ENCODE data around the gene CFAP126. TPM values are rescaled to one million over a fixed set of nuclear protein-coding genes. Genes with fewer than 3 reads are reported as not detected.

CFAP126 gene
- total RNA-seq, 1 donor from 2014 or later: not detected

GRCh38 chr1:161357073-161357472, 10.6 kb downstream of the CFAP126 start:
- Mint-ChIP-seq H3K4me1 (ENCODE audit: low read depth, unreplicated experiment) (no peaks in the 10 kb centered on the region), H3K27ac (ENCODE audit: unreplicated experiment) (no peak overlapping the region), H3K27me3 (ENCODE audit: low read depth, unreplicated experiment) (no peaks in the 10 kb centered on the region), H3K36me3 (ENCODE audit: low read depth, unreplicated experiment) (peaks cover 7% of the 10 kb centered on the region), H3K4me3 (ENCODE audit: unreplicated experiment) (no peak overlapping the region), H3K9me3 (ENCODE audit: unreplicated experiment) (no peaks in the 10 kb centered on the region)
- Histone ChIP-seq H3K36me3 (ENCODE audit: insufficient read depth, low read length) (no peaks in the 10 kb centered on the region), H3K9ac (ENCODE audit: low read length) (no peak overlapping the region), H3K4me3 (ENCODE audit: insufficient read depth, low read depth, low read length) (no peak overlapping the region), H2AFZ (ENCODE audit: low read depth, low read length) (no peak overlapping the region), H3K4me2 (ENCODE audit: low read length) (no peak overlapping the region), H3K27ac (ENCODE audit: low read depth, low read length) (no peak overlapping the region), H3K27me3 (ENCODE audit: insufficient read depth, low read length) (no peaks in the 10 kb centered on the region), H4K20me1 (ENCODE audit: insufficient read depth, low read length) (peaks cover 4% of the 10 kb centered on the region), H3K79me2 (ENCODE audit: insufficient read depth, low read length) (no peaks in the 10 kb centered on the region), H3K4me1 (ENCODE audit: insufficient read depth, low read length) (no peaks in the 10 kb centered on the region), H3K9me3 (ENCODE audit: insufficient read depth, low read depth, low read length) (no peaks in the 10 kb centered on the region)
- TF ChIP-seq, protein P1, sequence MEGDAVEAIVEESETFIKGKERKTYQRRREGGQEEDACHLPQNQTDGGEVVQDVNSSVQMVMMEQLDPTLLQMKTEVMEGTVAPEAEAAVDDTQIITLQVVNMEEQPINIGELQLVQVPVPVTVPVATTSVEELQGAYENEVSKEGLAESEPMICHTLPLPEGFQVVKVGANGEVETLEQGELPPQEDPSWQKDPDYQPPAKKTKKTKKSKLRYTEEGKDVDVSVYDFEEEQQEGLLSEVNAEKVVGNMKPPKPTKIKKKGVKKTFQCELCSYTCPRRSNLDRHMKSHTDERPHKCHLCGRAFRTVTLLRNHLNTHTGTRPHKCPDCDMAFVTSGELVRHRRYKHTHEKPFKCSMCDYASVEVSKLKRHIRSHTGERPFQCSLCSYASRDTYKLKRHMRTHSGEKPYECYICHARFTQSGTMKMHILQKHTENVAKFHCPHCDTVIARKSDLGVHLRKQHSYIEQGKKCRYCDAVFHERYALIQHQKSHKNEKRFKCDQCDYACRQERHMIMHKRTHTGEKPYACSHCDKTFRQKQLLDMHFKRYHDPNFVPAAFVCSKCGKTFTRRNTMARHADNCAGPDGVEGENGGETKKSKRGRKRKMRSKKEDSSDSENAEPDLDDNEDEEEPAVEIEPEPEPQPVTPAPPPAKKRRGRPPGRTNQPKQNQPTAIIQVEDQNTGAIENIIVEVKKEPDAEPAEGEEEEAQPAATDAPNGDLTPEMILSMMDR (IDR thresholded peaks at IDR 0.05; ENCODE audit: insufficient read depth, low read depth, low read length): no peak
- TF ChIP-seq EZH2 (IDR thresholded peaks at IDR 0.05; ENCODE audit: insufficient read depth, low read length): no peak
- no peak for FAIRE-seq
- DNase-seq (ENCODE audit: low read depth): no peak

DNA sequence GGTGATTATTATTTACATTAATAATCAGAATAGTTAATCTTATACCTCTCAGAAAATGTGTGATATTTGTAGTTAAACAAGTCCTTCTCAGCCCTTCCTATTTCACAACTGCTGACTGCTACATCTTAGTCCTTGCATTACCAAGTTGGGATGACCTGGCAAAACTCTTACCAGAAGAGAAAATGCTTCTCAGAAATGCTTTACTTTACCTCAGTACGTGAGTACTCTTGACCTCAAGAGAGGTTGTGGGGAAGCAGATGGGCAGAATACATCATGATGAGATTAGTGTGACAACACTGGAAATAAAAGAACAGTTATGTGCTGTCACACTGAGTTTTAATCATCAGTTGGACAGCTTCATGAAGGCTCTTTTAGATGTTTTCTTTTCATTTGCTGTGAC, 16.2 kb downstream of the CFAP126 start:
- Histone ChIP-seq H3K9me3 (ENCODE audit: insufficient read depth, low read depth, low read length) (no peaks in the 10 kb centered on the region), H3K9ac (ENCODE audit: low read length) (no peak overlapping the region), H3K79me2 (ENCODE audit: insufficient read depth, low read length) (no peaks in the 10 kb centered on the region), H2AFZ (ENCODE audit: low read depth, low read length) (no peak overlapping the region), H3K4me3 (ENCODE audit: insufficient read depth, low read depth, low read length) (no peak overlapping the region), H3K36me3 (ENCODE audit: insufficient read depth, low read length) (peaks cover 5% of the 10 kb centered on the region), H3K27ac (ENCODE audit: low read depth, low read length) (no peak overlapping the region), H3K4me2 (ENCODE audit: low read length) (no peak overlapping the region), H3K4me1 (ENCODE audit: insufficient read depth, low read length) (no peaks in the 10 kb centered on the region), H3K27me3 (ENCODE audit: insufficient read depth, low read length) (no peaks in the 10 kb centered on the region), H4K20me1 (ENCODE audit: insufficient read depth, low read length) (peaks cover 4% of the 10 kb centered on the region)
- Mint-ChIP-seq H3K4me3 (ENCODE audit: unreplicated experiment) (no peak overlapping the region), H3K4me1 (ENCODE audit: low read depth, unreplicated experiment) (no peaks in the 10 kb centered on the region), H3K27ac (ENCODE audit: unreplicated experiment) (no peak overlapping the region), H3K9me3 (ENCODE audit: unreplicated experiment) (no peaks in the 10 kb centered on the region), H3K36me3 (ENCODE audit: low read depth, unreplicated experiment) (peaks cover 9% of the 10 kb centered on the region), H3K27me3 (ENCODE audit: low read depth, unreplicated experiment) (no peaks in the 10 kb centered on the region)
- FAIRE-seq (no peak), DNase-seq (ENCODE audit: low read depth) (peak; percentile 2)
- TF ChIP-seq, protein P1 (IDR thresholded peaks at IDR 0.05; ENCODE audit: insufficient read depth, low read depth, low read length): no peak
- TF ChIP-seq EZH2 (IDR thresholded peaks at IDR 0.05; ENCODE audit: insufficient read depth, low read length): no peak

DNA sequence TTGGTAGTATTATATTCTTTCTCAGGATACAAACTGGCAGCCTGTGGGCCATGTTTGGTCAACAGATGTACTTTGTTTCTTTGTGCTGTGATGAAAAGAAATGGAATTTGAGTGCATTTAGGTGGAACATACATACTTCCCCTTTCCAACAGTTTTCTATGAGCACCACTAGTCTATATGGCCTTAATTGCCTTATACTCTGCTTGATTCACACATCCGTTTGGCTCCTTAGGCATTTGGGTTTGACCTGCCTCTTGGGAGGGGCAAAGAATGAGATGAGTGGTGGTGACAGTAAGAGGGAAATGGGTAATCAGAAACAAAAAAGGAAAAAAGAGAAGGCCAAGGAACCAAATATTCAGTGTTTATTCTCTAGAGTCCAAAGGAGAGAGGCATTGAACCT, 17.0 kb downstream of the CFAP126 start:
- no peak for FAIRE-seq
- Mint-ChIP-seq H3K4me1 (ENCODE audit: low read depth, unreplicated experiment) (no peaks in the 10 kb centered on the region), H3K27me3 (ENCODE audit: low read depth, unreplicated experiment) (no peaks in the 10 kb centered on the region), H3K36me3 (ENCODE audit: low read depth, unreplicated experiment) (peaks cover 5% of the 10 kb centered on the region), H3K27ac (ENCODE audit: unreplicated experiment) (no peak overlapping the region), H3K9me3 (ENCODE audit: unreplicated experiment) (no peaks in the 10 kb centered on the region), H3K4me3 (ENCODE audit: unreplicated experiment) (no peak overlapping the region)
- H4K20me1 ChIP-seq (ENCODE audit: insufficient read depth, low read length): peaks cover 4% of the 10 kb centered on the region
- no peak overlapping the region for H3K9ac ChIP-seq (ENCODE audit: low read length)
- TF ChIP-seq, protein P1 (IDR thresholded peaks at IDR 0.05; ENCODE audit: insufficient read depth, low read depth, low read length): no peak
- no peak for TF ChIP-seq EZH2 (IDR thresholded peaks at IDR 0.05; ENCODE audit: insufficient read depth, low read length)
- no peaks in the 10 kb centered on the region for H3K4me1 ChIP-seq (ENCODE audit: insufficient read depth, low read length)
- no peaks in the 10 kb centered on the region for H3K9me3 ChIP-seq (ENCODE audit: insufficient read depth, low read depth, low read length)
- DNase-seq (ENCODE audit: low read depth): no peak
- H3K27ac ChIP-seq (ENCODE audit: low read depth, low read length): no peak overlapping the region
- no peak overlapping the region for H3K4me3 ChIP-seq (ENCODE audit: insufficient read depth, low read depth, low read length)
- H3K27me3 ChIP-seq (ENCODE audit: insufficient read depth, low read length): no peaks in the 10 kb centered on the region
- no peak overlapping the region for H3K4me2 ChIP-seq (ENCODE audit: low read length)
- H3K36me3 ChIP-seq (ENCODE audit: insufficient read depth, low read length): peaks cover 5% of the 10 kb centered on the region
- H2AFZ ChIP-seq (ENCODE audit: low read depth, low read length): no peak overlapping the region
- no peaks in the 10 kb centered on the region for H3K79me2 ChIP-seq (ENCODE audit: insufficient read depth, low read length)

All from astrocyte (in vitro differentiated cells and primary cell).